Right forelimb (tissue), 1 donor: ENCODE results near the gene RAD51B.
"Not testable (repeated sequence)": the region's sequence is repeated elsewhere in the genome, so short reads cannot be mapped to it uniquely, and the experiment has no call there.

Experiments
- DNase-seq: peaks from one replicate; pipeline ENCODE4 v3.0.0-alpha.2; 2018

The RAD51B gene

GRCh38 chr14:68285421-68286179, 466.0 kb downstream of the RAD51B start:
- no peak for DNase-seq

GRCh38 chr14:68286667-68287066, 467.1 kb downstream of the RAD51B start:
- no peak for DNase-seq

GRCh38 chr14:68289452-68289851, 469.9 kb downstream of the RAD51B start:
- DNase-seq = not testable (repeated sequence)

GRCh38 chr14:68291820-68292219, 472.2 kb downstream of the RAD51B start:
- DNase-seq = no peak

- DNase-seq = no peak
Observed at GRCh38 chr14:68292441-68293215, 473.0 kb downstream of the RAD51B start.

GRCh38 chr14:68293404-68293803, 473.8 kb downstream of the RAD51B start:
- no peak for DNase-seq

- DNase-seq = no peak
Observed at GRCh38 chr14:68295316-68295816, 475.8 kb downstream of the RAD51B start.

GRCh38 chr14:68297039-68297438, 477.5 kb downstream of the RAD51B start:
- DNase-seq = no peak

- DNase-seq = no peak
Observed at GRCh38 chr14:68297876-68298468, 478.4 kb downstream of the RAD51B start.

GRCh38 chr14:68300608-68301007, 481.0 kb downstream of the RAD51B start:
- no peak for DNase-seq

- DNase-seq = no peak
Observed at GRCh38 chr14:68301219-68301618, 481.6 kb downstream of the RAD51B start.

GRCh38 chr14:68302938-68303337, 483.4 kb downstream of the RAD51B start:
- DNase-seq = not testable (repeated sequence)

GRCh38 chr14:68305738-68306137, 486.2 kb downstream of the RAD51B start:
- DNase-seq = no peak

- no peak for DNase-seq
Observed at GRCh38 chr14:68306265-68306933, 486.8 kb downstream of the RAD51B start.

GRCh38 chr14:68306934-68307789, 487.6 kb downstream of the RAD51B start:
- no peak for DNase-seq

- no peak for DNase-seq
Observed at GRCh38 chr14:68307790-68308168, 488.2 kb downstream of the RAD51B start.

GRCh38 chr14:68308726-68309520, 489.3 kb downstream of the RAD51B start:
- no peak for DNase-seq

- no peak for DNase-seq
Observed at GRCh38 chr14:68309616-68310015, 490.0 kb downstream of the RAD51B start.

- DNase-seq = no peak
Observed at GRCh38 chr14:68312300-68312699, 492.7 kb downstream of the RAD51B start.

- no peak for DNase-seq
Observed at GRCh38 chr14:68312884-68313610, 493.5 kb downstream of the RAD51B start.

- DNase-seq = no peak
Observed at GRCh38 chr14:68314642-68315041, 495.1 kb downstream of the RAD51B start.
